Spleen (tissue), 11 donors: ENCODE data around the gene PITPNC1. TPM values are rescaled to one million over a fixed set of nuclear protein-coding genes. Genes with fewer than 3 reads are reported as not detected.

Source experiments
- DNase-seq: peaks from one replicate; pipeline ENCODE4 v3.0.0-alpha.2; 2020
- H3K27ac ChIP-seq, 8 donors: fragments of 200-600 bp; sonication (generic) in 7 of 8; 1 replicate in 4 of 8; 2 replicates in 4 of 8; pipeline versions ENCODE4 v1.5.0 to v1.8.0; 2016 to 2021; ENCODE audit warnings: inconsistent platforms in 4 of 8, mild to moderate bottlenecking in 4 of 8, moderate library complexity in 1 of 8
- H3K27me3 ChIP-seq, 7 donors: fragments of 200-600 bp; sonication (generic) in 6 of 7; replicated peaks in 1 of 7; 1 replicate in 4 of 7; 2 replicates in 3 of 7; pipeline versions ENCODE4 v1.5.0 to v1.8.0; 2016 to 2021; ENCODE audit warnings: inconsistent platforms in 3 of 7, mild to moderate bottlenecking in 1 of 7
- H3K36me3 ChIP-seq, 6 donors: fragments of 200-600 bp; sonication (generic) in 5 of 6; 1 replicate in 4 of 6; 2 replicates in 2 of 6; pipeline versions ENCODE4 v1.5.0 to v1.8.0; 2016 to 2021; ENCODE audit warnings: inconsistent platforms in 2 of 6
- H3K4me1 ChIP-seq, 6 donors: fragments of 200-600 bp; sonication (generic) in 5 of 6; 1 replicate in 3 of 6; 2 replicates in 3 of 6; pipeline versions ENCODE4 v1.5.0 to v1.8.0; 2016 to 2021; ENCODE audit warnings: inconsistent platforms in 3 of 6
- H3K4me3 ChIP-seq, 8 donors: fragments of 200-600 bp; sonication (generic) in 7 of 8; 1 replicate in 4 of 8; 2 replicates in 4 of 8; pipeline versions ENCODE4 v1.5.0 to v1.8.0; 2016 to 2021; ENCODE audit warnings: inconsistent platforms in 4 of 8, mild to moderate bottlenecking in 4 of 8, moderate library complexity in 2 of 8
- H3K9me3 ChIP-seq, 8 donors: fragments of 200-600 bp; sonication (generic) in 7 of 8; 1 replicate in 4 of 8; 2 replicates in 4 of 8; pipeline versions ENCODE4 v1.5.0 to v1.8.0; 2016 to 2021; ENCODE audit warnings: inconsistent platforms in 4 of 8
- CTCF ChIP-seq, 11 experiments: fragments of 200-600 bp in 7 of 11; fragments of 450-650 bp in 4 of 11; sonication (generic) in 4 of 11; IDR thresholded peaks in 8 of 11; conservative IDR thresholded peaks in 3 of 11; 1 replicate in 7 of 11; 2 replicates in 4 of 11; pipeline versions ENCODE4 v1.4.0 to v1.8.0; 2016 to 2021; ENCODE audit warnings: antibody characterized with exemption in 11 of 11, inconsistent platforms in 4 of 11, mild to moderate bottlenecking in 1 of 11
- POLR2A ChIP-seq, 3 donors: fragments of 450-650 bp; IDR thresholded peaks; one replicate each; pipeline ENCODE4 v1.5.1; 2017; ENCODE audit warnings: antibody characterized with exemption in 3 of 3, mild to moderate bottlenecking in 1 of 3
- POLR2AphosphoS5 ChIP-seq, 3 donors: sonication (generic); formaldehyde crosslinking; IDR thresholded peaks; one replicate each; pipeline ENCODE4 v1.5.1; 2017; ENCODE audit warnings: antibody characterized with exemption in 3 of 3
- WGBS, 5 donors: extraction: QIAGEN DNeasy Blood & Tissue Kit in 3 of 5; methylation state at CpG; one replicate each; pipeline versions ENCODE4 v1.1.5 to v1.1.7; 2013 to 2018; 5-methylcytosine and 5-hydroxymethylcytosine counted together
- intact Hi-C: fragments of 100-400 bp; cut with DNase I; formaldehyde crosslinking; loops from one replicate; pipeline ENCODE4 v1.15.0; 2023; ENCODE audit warnings: low total_unique reads
- polyA plus RNA-seq, 3 donors: library from polyadenylated mRNA; stranded (reverse); fragments of 200-250 nt; gene quantifications; one replicate each; pipeline ENCODE4 v1.2.1, GENCODE V29; 2013
- total RNA-seq, 7 donors: library from RNA; depleted of rRNA in 3 of 7; stranded (reverse); fragments of >200 nt in 3 of 7; fragmentation: NEBNext Ultra II Directional in 4 of 7; extraction: Animal tissue kit (Norgen Biotek cat#: 25700) in 4 of 7; gene quantifications; one replicate each; pipeline versions ENCODE4 v1.1.0 to v1.2.1, GENCODE V29; 2016 to 2021
- donor health status: healthy with polysubstance abuse.
- donor health status: DM: no; HTN: no; CAD: no; lungs with moderate emphysema.
- donor health status: DM: no; HTN: no; CAD: no.
- donor health status: Bipolar disorder and iron deficiency.
- donor health status: healthy.
- donor health status: DM: no; HTN: no; CAD: no.
- donor health status: DM: yes; HTN: yes; CAD: no.

Gene PITPNC1
- total and polyA plus RNA-seq, 10 donors, result 5.8 to 33.8 (median 18.8) TPM

- Histone ChIP-seq H3K36me3 (peaks cover 0 to 77% (median 19%) of the 10 kb centered on the region in 6 donors), H3K27me3 (no peaks in the 10 kb centered on the region), H3K27ac (peak overlapping the region in 5 of 8 donors; percentile 9 to 49 (median 23)), H3K4me1 (peaks cover 51 to 97% (median 77%) of the 10 kb centered on the region in 6 donors), H3K4me3 (no peak overlapping the region), H3K9me3 (no peaks in the 10 kb centered on the region)
- TF ChIP-seq POLR2AphosphoS5 (IDR thresholded peaks at IDR 0.05) (no peak), CTCF (IDR thresholded peaks at IDR 0.05 in 8 of 11, conservative IDR thresholded peaks at IDR 0.05 in 3 of 11) (no peak), POLR2A (IDR thresholded peaks at IDR 0.05) (no peak)
- WGBS, 5 donors, result 93 to 100% (median 95%) methylated on average over 1 of the region's 1 CpG
- intact Hi-C loops, result no loop called here
- no peak for DNase-seq
Observed at GRCh38 chr17:67360880-67361279, 16.2 kb upstream of the PITPNC1 start.

- 87 to 96% (median 91%) methylated on average over 9 of the region's 9 CpGs for WGBS, 5 donors
- peaks cover 0 to 64% (median 13%) of the 10 kb centered on the region in 6 donors for H3K36me3 ChIP-seq
- intact Hi-C loops, result no loop called here
- no peak for DNase-seq
- H3K4me3 ChIP-seq, result no peak overlapping the region
- H3K27me3 ChIP-seq, result no peaks in the 10 kb centered on the region
- H3K4me1 ChIP-seq, result peaks cover 51 to 97% (median 82%) of the 10 kb centered on the region in 6 donors
- TF ChIP-seq POLR2A (IDR thresholded peaks at IDR 0.05) (no peak), POLR2AphosphoS5 (IDR thresholded peaks at IDR 0.05) (no peak)
- no peaks in the 10 kb centered on the region for H3K9me3 ChIP-seq
- H3K27ac ChIP-seq, result no peak overlapping the region
Observed at GRCh38 chr17:67362173-67362572, 14.9 kb upstream of the PITPNC1 start.

GRCh38 chr17:67364847-67365737 is 12.0 kb upstream of the PITPNC1 start:
- no peak for DNase-seq
- TF ChIP-seq CTCF (IDR thresholded peaks at IDR 0.05 in 8 of 11, conservative IDR thresholded peaks at IDR 0.05 in 3 of 11), result peak in 1 of 11 experiments; percentile 5
- no peak for TF ChIP-seq POLR2AphosphoS5 (IDR thresholded peaks at IDR 0.05)
- no peaks in the 10 kb centered on the region for H3K9me3 ChIP-seq
- peaks cover 30 to 69% (median 60%) of the 10 kb centered on the region in 6 donors for H3K4me1 ChIP-seq
- peak overlapping the region; percentile 88 to 98 (median 96) for H3K27ac ChIP-seq
- 43 to 61% (median 55%) methylated on average over 26 of the region's 26 CpGs for WGBS, 5 donors
- no peaks in the 10 kb centered on the region for H3K27me3 ChIP-seq
- peaks cover 0 to 45% (median 6%) of the 10 kb centered on the region in 6 donors for H3K36me3 ChIP-seq
- intact Hi-C loops, result no loop called here
- peak overlapping the region; percentile 76 to 99 (median 97) for H3K4me3 ChIP-seq

GRCh38 chr17:67365738-67366192 is 11.3 kb upstream of the PITPNC1 start:
- Histone ChIP-seq H3K36me3 (peaks cover 0 to 39% (median 4%) of the 10 kb centered on the region in 6 donors), H3K27ac (peak overlapping the region; percentile 88 to 98 (median 96)), H3K4me1 (peaks cover 23 to 62% (median 53%) of the 10 kb centered on the region in 6 donors), H3K4me3 (peak overlapping the region; percentile 76 to 99 (median 97)), H3K27me3 (no peaks in the 10 kb centered on the region), H3K9me3 (no peaks in the 10 kb centered on the region)
- no peak for DNase-seq
- TF ChIP-seq POLR2A (IDR thresholded peaks at IDR 0.05) (no peak), POLR2AphosphoS5 (IDR thresholded peaks at IDR 0.05) (no peak), CTCF (IDR thresholded peaks at IDR 0.05 in 8 of 11, conservative IDR thresholded peaks at IDR 0.05 in 3 of 11) (no peak)
- 0 to 1% (median 0%) methylated on average over 11 of the region's 11 CpGs for WGBS, 5 donors
- intact Hi-C loops, result no loop called here
